ENCODE measurements around the gene TGFB3. TPM values are rescaled to one million over a fixed set of nuclear protein-coding genes. Genes with fewer than 3 reads are reported as not detected.
A peak's percentile ranks its signal among the peaks of the same experiment; 100 is the strongest.

TGFB3 gene
- total RNA-seq, 1 donor from 2014 or later, result 29.5 TPM

- no peak for DNase-seq (ENCODE audit: missing footprints)
- ATAC-seq, result no peak
- intact Hi-C loops (cut with DNase I), result no loop called here
Measured at GRCh38 chr14:75971509-75971908, 10.3 kb downstream of the TGFB3 start.

GRCh38 chr14:75970989-75971388 is 10.8 kb downstream of the TGFB3 start:
- intact Hi-C loops (cut with DNase I), result no loop called here

DNA sequence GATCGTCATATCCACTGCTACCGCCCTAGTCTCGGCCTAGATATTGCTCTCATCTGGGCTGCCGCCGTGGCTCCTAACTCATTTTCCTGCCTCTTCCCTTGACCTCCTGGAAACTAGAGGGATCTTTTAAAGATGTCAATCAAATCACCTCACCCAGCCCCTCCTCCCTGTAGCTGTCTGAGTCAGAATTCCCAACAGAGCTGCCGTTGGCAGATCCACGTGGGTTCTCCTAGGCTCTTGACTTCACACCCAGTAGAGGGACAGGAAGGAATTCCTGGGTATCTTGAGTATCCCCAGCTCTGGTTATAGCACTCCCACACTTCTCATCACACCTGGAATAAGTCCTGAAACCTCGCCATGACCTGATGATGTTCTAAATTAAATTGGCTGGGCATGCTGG is 11.9 kb downstream of the TGFB3 start:
- ATAC-seq (peak; percentile 32), DNase-seq (ENCODE audit: missing footprints) (no peak)
- intact Hi-C loops (cut with DNase I), result no loop called here

More at GRCh38 chr14:75970989-75971388, 10.8 kb downstream of the TGFB3 start:
- DNase-seq (ENCODE audit: missing footprints) (no peak), ATAC-seq (no peak)

DNA sequence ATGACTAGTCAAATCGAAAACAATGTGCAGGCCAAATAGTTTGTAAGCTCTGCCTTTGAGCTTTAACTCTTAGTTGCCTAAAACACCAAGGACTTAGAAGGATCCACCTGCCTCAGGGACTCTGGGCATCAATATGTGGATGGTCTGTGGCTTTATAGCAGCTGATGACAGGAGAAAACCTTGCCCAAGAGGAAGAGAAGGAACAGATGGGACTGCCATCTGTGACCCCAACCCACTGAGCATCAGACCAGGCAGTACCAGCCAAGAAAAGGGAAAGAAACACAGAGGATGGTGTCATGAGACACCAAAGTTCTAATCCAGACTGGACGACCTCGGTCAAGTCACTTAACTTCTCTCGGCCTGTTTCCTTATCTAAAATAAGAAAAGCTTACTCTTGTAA is 12.7 kb downstream of the TGFB3 start:
- DNase-seq (ENCODE audit: missing footprints), result no peak
- ATAC-seq, result no peak
- intact Hi-C loops (cut with DNase I), result no loop called here

- no peak for DNase-seq (ENCODE audit: missing footprints)
- ATAC-seq, result peak; percentile 55
- intact Hi-C loops (cut with DNase I), result no loop called here
Measured at GRCh38 chr14:75968456-75968855, 13.3 kb downstream of the TGFB3 start.

GRCh38 chr14:75967866-75968265 is 13.9 kb downstream of the TGFB3 start:
- intact Hi-C loops (cut with DNase I), result no loop called here
- DNase-seq (ENCODE audit: missing footprints) (no peak), ATAC-seq (no peak)

- no peak for ATAC-seq
- intact Hi-C loops (cut with DNase I), result no loop called here
Measured at GRCh38 chr14:75961662-75962061, 20.1 kb downstream of the TGFB3 start.

GRCh38 chr14:75960231-75960630 is 21.6 kb downstream of the TGFB3 start:
- DNase-seq (ENCODE audit: missing footprints) (no peak), ATAC-seq (no peak)
- intact Hi-C loops (cut with DNase I), result no loop called here

More at GRCh38 chr14:75961662-75962061, 20.1 kb downstream of the TGFB3 start:
- DNase-seq (ENCODE audit: missing footprints), result no peak

DNA sequence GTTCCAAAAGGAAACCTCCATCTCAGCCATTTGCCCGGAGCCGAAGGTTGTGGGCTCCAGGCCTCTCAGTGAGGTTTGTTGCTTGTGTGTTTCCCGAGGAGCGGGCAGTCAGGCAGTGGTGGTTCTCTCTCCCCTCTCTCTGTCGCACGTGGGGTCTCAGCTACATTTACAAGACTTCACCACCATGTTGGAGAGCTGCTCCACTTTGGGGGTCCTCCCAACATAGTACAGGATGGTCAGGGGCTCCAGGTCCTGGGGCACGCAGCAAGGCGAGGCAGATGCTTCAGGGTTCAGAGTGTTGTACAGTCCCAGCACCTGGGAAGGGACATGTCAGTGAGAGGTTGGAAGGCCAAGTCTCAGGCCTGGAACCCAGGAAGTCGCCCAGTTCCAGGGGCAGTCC is 22.8 kb downstream of the TGFB3 start:
- no peak for ATAC-seq
- intact Hi-C loops (cut with DNase I), result no loop called here
- no peak for DNase-seq (ENCODE audit: missing footprints)

- DNase-seq (ENCODE audit: missing footprints) (no peak), ATAC-seq (no peak)
- intact Hi-C loops (cut with DNase I), result no loop called here
Measured at GRCh38 chr14:75952489-75952888, 29.3 kb downstream of the TGFB3 start.

DNA sequence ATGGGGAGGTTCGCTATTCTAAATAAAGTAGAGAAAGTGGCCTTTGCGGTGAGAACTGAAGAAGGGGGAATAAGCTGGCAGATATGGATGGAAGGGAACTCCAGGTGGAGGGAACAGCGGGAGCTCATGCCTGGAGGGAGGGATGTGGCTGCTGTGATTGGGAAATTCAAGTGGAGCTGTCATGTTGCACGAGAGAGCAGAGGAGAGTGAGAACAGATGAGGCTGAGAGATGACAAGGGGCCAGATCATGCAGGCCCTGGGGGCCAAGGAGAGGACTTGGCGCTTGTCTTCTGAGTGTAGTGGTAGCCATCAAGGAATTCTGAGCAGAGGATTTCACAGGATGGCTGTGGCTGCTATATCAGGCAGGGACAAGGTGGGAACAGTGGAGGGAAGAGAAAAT is 35.0 kb downstream of the TGFB3 start:
- no peak for DNase-seq (ENCODE audit: missing footprints)
- intact Hi-C loops (cut with DNase I), result no loop called here
- ATAC-seq, result no peak

DNA sequence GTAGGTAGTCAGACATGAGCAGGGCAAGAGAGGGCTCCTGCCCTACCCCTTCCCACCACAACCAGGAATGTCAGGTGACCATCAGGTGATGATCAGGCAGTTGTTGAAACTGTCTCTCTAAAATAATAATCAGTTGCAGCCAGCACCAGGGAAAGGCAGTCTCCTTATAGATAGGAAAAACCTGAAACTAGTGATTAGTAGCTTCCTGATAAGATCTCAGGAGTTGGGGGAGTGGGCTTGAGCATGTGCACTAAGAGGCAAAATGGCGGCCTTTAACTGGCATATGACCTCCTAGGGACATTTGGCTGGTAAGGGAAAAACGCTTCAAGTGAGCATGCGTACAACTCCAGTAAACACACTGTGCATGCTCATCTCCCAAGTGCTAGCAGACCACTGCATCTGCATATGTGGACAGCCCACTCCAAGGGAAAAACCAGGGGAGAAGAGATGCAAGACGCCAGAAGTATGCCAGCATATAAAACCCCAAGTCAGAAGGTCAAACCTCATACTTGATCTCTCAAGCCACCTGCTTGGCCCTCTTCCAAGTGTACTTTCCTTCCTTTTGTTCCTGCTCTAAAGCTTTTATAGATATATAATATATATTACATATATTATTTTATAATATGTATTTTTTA is 37.1 kb downstream of the TGFB3 start:
- no peak for DNase-seq (ENCODE audit: missing footprints)
- no peak for ATAC-seq
- intact Hi-C loops (cut with DNase I), result no loop called here

GRCh38 chr14:75941030-75941429 is 40.8 kb downstream of the TGFB3 start:
- no peak for DNase-seq (ENCODE audit: missing footprints)
- intact Hi-C loops (cut with DNase I), result no loop called here

GRCh38 chr14:75939200-75939599 is 42.6 kb downstream of the TGFB3 start:
- DNase-seq (ENCODE audit: missing footprints), result no peak
- intact Hi-C loops (cut with DNase I), result no loop called here

More at GRCh38 chr14:75941030-75941429, 40.8 kb downstream of the TGFB3 start:
- ATAC-seq, result peak; percentile 68

DNA sequence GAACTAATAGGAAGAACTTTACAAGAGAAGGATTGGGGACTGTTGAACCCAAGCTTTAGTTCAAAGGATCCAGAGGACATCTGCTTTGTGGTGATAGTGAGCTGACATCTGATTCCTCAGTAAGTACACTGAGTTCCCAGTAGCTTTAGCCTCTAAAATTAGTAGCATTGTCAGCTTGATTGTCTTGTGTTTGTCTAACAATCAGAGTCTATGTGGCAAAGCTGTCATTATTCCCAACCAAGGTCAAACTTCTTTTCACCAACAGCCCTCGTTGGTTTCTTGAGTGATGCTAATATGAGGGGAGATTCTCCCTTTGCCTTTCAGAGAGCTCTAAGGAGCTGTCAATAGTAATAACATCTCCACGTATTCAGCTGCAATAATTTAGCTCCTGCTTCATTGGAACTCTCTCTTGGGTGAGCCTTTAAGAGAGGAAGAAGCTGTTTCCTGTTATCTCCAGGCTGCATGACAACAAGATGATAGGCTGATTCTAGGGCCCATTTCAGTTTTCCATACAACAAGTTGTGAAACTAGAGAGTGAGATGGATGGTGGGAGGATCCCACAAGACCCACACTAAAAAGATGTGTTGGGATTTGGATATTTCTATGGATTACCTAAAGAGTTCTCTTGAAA is 46.7 kb downstream of the TGFB3 start:
- no peak for ATAC-seq
- intact Hi-C loops (cut with DNase I), result no loop called here
- no peak for DNase-seq (ENCODE audit: missing footprints)

More at GRCh38 chr14:75939200-75939599, 42.6 kb downstream of the TGFB3 start:
- ATAC-seq, result no peak

DNA sequence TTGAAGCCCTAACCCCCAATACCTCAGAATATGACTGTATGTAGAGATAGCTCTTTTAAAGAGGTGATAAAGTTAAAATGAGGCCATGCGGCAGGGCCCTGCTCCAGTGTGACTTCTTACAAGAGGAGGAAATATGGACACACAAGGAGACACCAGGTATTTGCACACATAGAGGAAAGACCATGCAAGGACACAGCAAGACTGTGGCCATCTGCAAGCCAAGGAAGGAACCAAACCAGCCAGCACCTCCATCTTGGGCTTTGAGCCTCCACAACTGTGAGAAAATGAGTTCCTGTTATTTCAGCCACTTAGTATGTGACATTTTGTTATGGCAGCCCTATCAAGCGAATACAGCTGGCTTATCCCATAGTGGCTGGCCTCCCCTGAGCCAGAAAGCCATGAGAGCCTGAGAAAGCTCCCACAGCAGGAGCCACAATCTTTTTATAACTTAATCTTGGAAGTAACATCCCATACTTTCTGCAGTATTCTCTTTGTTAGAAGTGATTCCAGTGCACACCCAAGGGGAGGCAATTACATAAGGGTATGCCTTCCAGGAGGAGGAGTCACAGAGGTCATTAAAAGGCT is 48.0 kb downstream of the TGFB3 start:
- no peak for ATAC-seq
- intact Hi-C loops (cut with DNase I), result no loop called here
- DNase-seq (ENCODE audit: missing footprints), result no peak

DNA sequence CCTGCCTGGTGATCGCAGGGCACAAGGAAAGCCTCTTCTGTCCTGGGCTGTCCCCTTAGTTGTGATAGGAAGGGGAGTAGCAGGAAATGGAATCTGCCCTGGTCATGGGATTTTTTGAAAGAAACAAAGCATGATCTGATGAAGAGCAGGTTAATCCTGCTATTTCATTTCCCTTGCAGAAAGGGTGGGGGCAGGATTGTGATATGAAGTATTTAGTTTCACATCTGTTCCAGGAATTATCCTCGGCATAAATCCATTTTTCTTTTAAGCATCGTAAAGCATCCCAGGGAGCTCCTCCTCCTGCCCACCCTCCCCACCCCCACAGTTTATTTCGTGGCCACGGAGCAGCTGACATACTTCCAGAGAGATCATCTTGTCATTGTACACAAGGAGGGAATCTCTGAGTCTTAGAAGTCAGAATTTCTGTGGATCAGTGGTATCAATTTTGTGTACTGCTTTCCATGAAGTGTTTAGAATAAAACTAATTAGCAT is 53.1 kb downstream of the TGFB3 start:
- intact Hi-C loops (cut with DNase I), result no loop called here
- ATAC-seq, result no peak
- no peak for DNase-seq (ENCODE audit: missing footprints)

DNA sequence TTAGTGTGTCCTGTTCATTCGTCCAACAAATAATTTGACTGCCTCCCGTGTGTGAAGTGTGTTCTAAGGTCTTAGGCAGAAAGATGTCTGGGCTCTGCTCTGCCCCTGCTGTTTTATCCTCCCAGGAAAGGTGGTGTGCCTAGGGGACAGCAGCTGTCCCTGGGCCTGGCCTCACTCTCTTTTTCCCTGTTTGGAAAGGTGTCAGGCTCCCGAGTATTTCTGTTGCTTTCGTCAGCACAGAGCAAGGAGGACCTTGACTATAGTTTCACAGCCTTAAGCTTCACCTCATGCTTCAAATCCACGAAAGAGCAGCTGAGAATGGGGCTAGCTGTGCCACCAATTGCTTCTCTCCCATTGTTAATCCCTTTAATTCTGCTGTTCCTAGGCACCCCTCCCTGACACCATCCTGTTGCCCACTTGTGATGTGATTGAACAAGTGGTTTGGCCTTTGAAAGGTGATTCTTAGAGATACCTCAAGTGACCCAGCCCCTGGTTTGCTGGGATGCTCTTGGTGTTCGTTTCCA is 54.2 kb downstream of the TGFB3 start:
- intact Hi-C loops (cut with DNase I), result no loop called here
- DNase-seq (ENCODE audit: missing footprints) (no peak), ATAC-seq (no peak)

- intact Hi-C loops (cut with DNase I), result no loop called here
- ATAC-seq (no peak), DNase-seq (ENCODE audit: missing footprints) (no peak)
Measured at GRCh38 chr14:75926431-75927115, 55.2 kb downstream of the TGFB3 start.

Data from Right ventricle myocardium inferior (tissue), 1 donor.